ENCODE data around the gene C22orf39.

Gene C22orf39

GRCh38 chr22:19451570-19451969, 4.1 kb upstream of the C22orf39 start:
- TF ChIP-seq TEAD4 (IDR thresholded peaks at IDR 0.05) (no peak), EGR1 (IDR thresholded peaks at IDR 0.05) (no peak), NFIC (IDR thresholded peaks at IDR 0.05) (no peak), CREB1 (IDR thresholded peaks at IDR 0.05; ENCODE audit: low read depth) (no peak), REST (IDR thresholded peaks at IDR 0.05; ENCODE audit: low read depth) (no peak), CEBPB (IDR thresholded peaks at IDR 0.05) (no peak), MAX (IDR thresholded peaks at IDR 0.05) (no peak), YY1 (IDR thresholded peaks at IDR 0.05; ENCODE audit: low read depth) (no peak), TAF1 (IDR thresholded peaks at IDR 0.05; ENCODE audit: low read depth) (no peak), USF1 (IDR thresholded peaks at IDR 0.05) (no peak), EP300 (IDR thresholded peaks at IDR 0.05; ENCODE audit: borderline replicate concordance) (no peak)

- TF ChIP-seq TEAD4 (IDR thresholded peaks at IDR 0.05) (no peak), TAF1 (IDR thresholded peaks at IDR 0.05; ENCODE audit: low read depth) (no peak), RAD21 (IDR thresholded peaks at IDR 0.05; ENCODE audit: low read depth) (no peak), FOXM1 (IDR thresholded peaks at IDR 0.05; ENCODE audit: borderline replicate concordance, low read depth) (no peak), USF1 (IDR thresholded peaks at IDR 0.05) (no peak), YY1 (IDR thresholded peaks at IDR 0.05; ENCODE audit: low read depth) (no peak), REST (IDR thresholded peaks at IDR 0.05; ENCODE audit: low read depth) (no peak), CEBPB (IDR thresholded peaks at IDR 0.05) (no peak), NFIC (IDR thresholded peaks at IDR 0.05) (no peak), EGR1 (IDR thresholded peaks at IDR 0.05) (no peak), EP300 (IDR thresholded peaks at IDR 0.05; ENCODE audit: borderline replicate concordance) (no peak), MAX (IDR thresholded peaks at IDR 0.05) (no peak), CREB1 (IDR thresholded peaks at IDR 0.05; ENCODE audit: low read depth) (no peak), TCF12 (IDR thresholded peaks at IDR 0.05; ENCODE audit: low read depth) (no peak), ZBTB7A (IDR thresholded peaks at IDR 0.05; ENCODE audit: low read depth) (no peak)
Observed at GRCh38 chr22:19450363-19451175, 3.1 kb upstream of the C22orf39 start.

GRCh38 chr22:19449422-19449767, 1.9 kb upstream of the C22orf39 start:
- TF ChIP-seq USF1 (IDR thresholded peaks at IDR 0.05) = no peak
- no peak for TF ChIP-seq YY1 (IDR thresholded peaks at IDR 0.05; ENCODE audit: low read depth)
- no peak for TF ChIP-seq CEBPB (IDR thresholded peaks at IDR 0.05)
- no peak for TF ChIP-seq EP300 (IDR thresholded peaks at IDR 0.05; ENCODE audit: borderline replicate concordance)
- no peak for TF ChIP-seq TAF1 (IDR thresholded peaks at IDR 0.05; ENCODE audit: low read depth)

GRCh38 chr22:19448739-19449421, 1.4 kb upstream of the C22orf39 start:
- no peak for TF ChIP-seq EP300 (IDR thresholded peaks at IDR 0.05; ENCODE audit: borderline replicate concordance)
- TF ChIP-seq TEAD4 (IDR thresholded peaks at IDR 0.05) = no peak
- TF ChIP-seq NFIC (IDR thresholded peaks at IDR 0.05) = no peak
- TF ChIP-seq YY1 (IDR thresholded peaks at IDR 0.05; ENCODE audit: low read depth) = no peak
- no peak for TF ChIP-seq ZBTB7A (IDR thresholded peaks at IDR 0.05; ENCODE audit: low read depth)
- no peak for TF ChIP-seq TAF1 (IDR thresholded peaks at IDR 0.05; ENCODE audit: low read depth)
- no peak for TF ChIP-seq TCF12 (IDR thresholded peaks at IDR 0.05; ENCODE audit: low read depth)
- TF ChIP-seq MAX (IDR thresholded peaks at IDR 0.05) = no peak
- no peak for TF ChIP-seq CREB1 (IDR thresholded peaks at IDR 0.05; ENCODE audit: low read depth)
- no peak for TF ChIP-seq RAD21 (IDR thresholded peaks at IDR 0.05; ENCODE audit: low read depth)
- TF ChIP-seq EGR1 (IDR thresholded peaks at IDR 0.05) = no peak
- TF ChIP-seq REST (IDR thresholded peaks at IDR 0.05; ENCODE audit: low read depth) = no peak

Data from Ishikawa (cell line).